Thoracic aorta (tissue), 2 donors: Measurements from ENCODE around the gene RNH1. TPM values are rescaled to one million over a fixed set of nuclear protein-coding genes. Genes with fewer than 3 reads are reported as not detected.

Experiments used
- ATAC-seq: fragments of 150-250 bp; one replicate; pipeline ENCODE4 v1.8.0; 2017; ENCODE audit warnings: low read depth; ENCODE audit not compliant: insufficient number of reproducible peaks, low FRiP score
- DNase-seq: peaks from one replicate; pipeline ENCODE4 v3.0.0-alpha.2; 2020; ENCODE audit warnings: low spot score
- H3K27ac ChIP-seq, 2 donors: fragments of 200-600 bp; sonication (generic); 1 replicate in 1 of 2; 2 replicates in 1 of 2; pipeline ENCODE4 v1.5.1; 2016; ENCODE audit warnings: mild to moderate bottlenecking in 2 of 2, moderate library complexity in 2 of 2
- H3K27me3 ChIP-seq: fragments of 200-600 bp; sonication (generic); replicated peaks from 2 replicates; pipeline ENCODE4 v1.6.0; 2016; ENCODE audit warnings: mild to moderate bottlenecking; ENCODE audit not compliant: insufficient read depth
- H3K36me3 ChIP-seq: fragments of 200-600 bp; sonication (generic); one replicate; pipeline ENCODE4 v1.5.1; 2016
- H3K4me1 ChIP-seq, 2 donors: fragments of 200-600 bp; sonication (generic); 1 replicate in 1 of 2; 2 replicates in 1 of 2; pipeline versions ENCODE4 v1.5.1 to v1.6.0; 2016; ENCODE audit warnings: low read depth in 2 of 2, mild to moderate bottlenecking in 1 of 2; ENCODE audit not compliant: control insufficient read depth in 1 of 2
- H3K4me3 ChIP-seq: fragments of 200-600 bp; sonication (generic); 2 replicates; pipeline ENCODE4 v1.5.1; 2016; ENCODE audit warnings: mild to moderate bottlenecking
- H3K9me3 ChIP-seq: fragments of 200-600 bp; sonication (generic); 2 replicates; pipeline ENCODE4 v1.5.1; 2016
- CTCF ChIP-seq: fragments of 200-600 bp; sonication (generic); IDR thresholded peaks from one replicate; pipeline ENCODE4 v1.5.1; 2019; ENCODE audit warnings: antibody characterized with exemption
- total RNA-seq, 2 donors: library from RNA; depleted of rRNA; stranded (reverse); fragments of >200 nt; gene quantifications; one replicate each; pipeline versions ENCODE4 v1.1.0 to v1.2.3, GENCODE V29; 2016

The RNH1 gene
- total RNA-seq, 2 donors from 2014 or later: 224 to 355 TPM

- DNase-seq (no peak), ATAC-seq (no peak)
- Histone ChIP-seq H3K4me1 (peaks cover 7 to 11% of the 10 kb centered on the region in 2 donors), H3K36me3 (peaks cover 17% of the 10 kb centered on the region), H3K9me3 (no peaks in the 10 kb centered on the region), H3K4me3 (no peak overlapping the region), H3K27ac (no peak overlapping the region), H3K27me3 (no peaks in the 10 kb centered on the region)
- no peak for TF ChIP-seq CTCF
Measured at GRCh38 chr11:455566-456147, 51.4 kb downstream of the RNH1 start.

GRCh38 chr11:454801-455565, 52.1 kb downstream of the RNH1 start:
- H3K36me3 ChIP-seq: peaks cover 10% of the 10 kb centered on the region
- no peak for TF ChIP-seq CTCF
- no peaks in the 10 kb centered on the region for H3K27me3 ChIP-seq
- no peaks in the 10 kb centered on the region for H3K9me3 ChIP-seq
- H3K27ac ChIP-seq: no peak overlapping the region
- DNase-seq (no peak), ATAC-seq (no peak)
- H3K4me3 ChIP-seq: no peak overlapping the region
- peaks cover 7 to 11% of the 10 kb centered on the region in 2 donors for H3K4me1 ChIP-seq

- Histone ChIP-seq H3K27ac (no peak overlapping the region), H3K27me3 (no peaks in the 10 kb centered on the region), H3K36me3 (peaks cover 4% of the 10 kb centered on the region), H3K9me3 (no peaks in the 10 kb centered on the region), H3K4me1 (peaks cover 11 to 19% of the 10 kb centered on the region in 2 donors), H3K4me3 (no peak overlapping the region)
- no peak for ATAC-seq
- TF ChIP-seq CTCF: no peak
- no peak for DNase-seq
Measured at GRCh38 chr11:454043-454442, 53.0 kb downstream of the RNH1 start.

GRCh38 chr11:453564-453963, 53.5 kb downstream of the RNH1 start:
- no peak for DNase-seq
- peaks cover 16 to 24% of the 10 kb centered on the region in 2 donors for H3K4me1 ChIP-seq
- H3K9me3 ChIP-seq: no peaks in the 10 kb centered on the region
- H3K36me3 ChIP-seq: peaks cover 4% of the 10 kb centered on the region
- H3K4me3 ChIP-seq: no peak overlapping the region
- no peaks in the 10 kb centered on the region for H3K27me3 ChIP-seq
- ATAC-seq: no peak
- no peak overlapping the region for H3K27ac ChIP-seq
- TF ChIP-seq CTCF: no peak

- H3K27me3 ChIP-seq: no peaks in the 10 kb centered on the region
- H3K4me3 ChIP-seq: no peak overlapping the region
- DNase-seq: no peak
- H3K9me3 ChIP-seq: no peaks in the 10 kb centered on the region
- H3K4me1 ChIP-seq: peaks cover 18 to 26% of the 10 kb centered on the region in 2 donors
- H3K36me3 ChIP-seq: peaks cover 4% of the 10 kb centered on the region
- ATAC-seq: no peak
- TF ChIP-seq CTCF: no peak
- H3K27ac ChIP-seq: no peak overlapping the region
Measured at GRCh38 chr11:452916-453527, 54.0 kb downstream of the RNH1 start.
